NCI-H2029 (cell line): ENCODE results near the gene USP17L5.
"Not testable (repeated sequence)": the region's sequence is repeated elsewhere in the genome, so short reads cannot be mapped to it uniquely, and the experiment has no call there.

ENCODE experiments used
- DNase-seq: peaks from one replicate; lab custom pipeline; 2025; lab: John Stamatoyannopoulos, UW

USP17L5 gene, protein sequence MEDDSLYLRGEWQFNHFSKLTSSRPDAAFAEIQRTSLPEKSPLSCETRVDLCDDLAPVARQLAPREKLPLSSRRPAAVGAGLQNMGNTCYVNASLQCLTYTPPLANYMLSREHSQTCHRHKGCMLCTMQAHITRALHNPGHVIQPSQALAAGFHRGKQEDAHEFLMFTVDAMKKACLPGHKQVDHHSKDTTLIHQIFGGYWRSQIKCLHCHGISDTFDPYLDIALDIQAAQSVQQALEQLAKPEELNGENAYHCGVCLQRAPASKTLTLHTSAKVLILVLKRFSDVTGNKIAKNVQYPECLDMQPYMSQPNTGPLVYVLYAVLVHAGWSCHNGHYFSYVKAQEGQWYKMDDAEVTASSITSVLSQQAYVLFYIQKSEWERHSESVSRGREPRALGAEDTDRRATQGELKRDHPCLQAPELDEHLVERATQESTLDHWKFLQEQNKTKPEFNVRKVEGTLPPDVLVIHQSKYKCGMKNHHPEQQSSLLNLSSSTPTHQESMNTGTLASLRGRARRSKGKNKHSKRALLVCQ

DNA sequence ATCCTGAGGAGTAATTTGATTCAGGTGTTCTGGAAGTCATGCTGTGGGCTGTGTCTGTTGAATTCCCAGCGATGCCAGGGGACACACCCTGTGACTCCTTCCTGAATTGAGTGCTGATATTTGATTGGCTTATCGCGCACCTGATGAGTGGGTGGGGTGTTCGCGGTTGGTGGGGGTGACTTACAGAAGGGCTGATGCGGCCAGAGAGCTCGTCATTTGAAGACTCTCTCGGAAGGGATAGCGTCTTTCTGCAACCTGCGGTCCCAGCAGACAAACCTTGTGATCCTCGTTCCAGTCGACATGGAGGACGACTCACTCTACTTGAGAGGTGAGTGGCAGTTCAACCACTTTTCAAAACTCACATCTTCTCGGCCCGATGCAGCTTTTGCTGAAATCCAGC is at the start of gene USP17L5:
Gene USP17L5, plus strand, starts transcription at position 301 of the 400 bp plus-strand sequence. Its CDS starts 0 bp downstream, at position 301.
- not testable (repeated sequence) for DNase-seq

DNA sequence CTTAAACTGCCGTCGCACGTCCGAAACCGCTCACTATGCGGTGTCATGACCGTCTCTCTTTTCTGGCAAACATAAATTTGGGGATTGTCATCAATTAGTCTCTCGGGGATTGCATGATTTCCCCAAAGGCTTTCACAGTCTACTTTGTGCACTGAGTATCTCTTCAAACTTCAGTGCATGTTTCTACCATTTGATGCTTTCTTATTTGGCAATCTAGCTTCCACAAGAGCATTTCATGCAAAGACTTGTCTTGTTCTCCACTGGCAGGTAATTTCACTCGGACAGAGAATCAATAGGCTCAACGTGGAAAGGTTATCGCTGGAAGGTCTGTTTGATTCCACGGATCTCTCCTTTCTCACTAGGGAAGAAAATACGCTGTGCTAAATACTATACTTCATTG is 15.0 kb upstream of the USP17L5 start:
- DNase-seq: not testable (repeated sequence)

DNA sequence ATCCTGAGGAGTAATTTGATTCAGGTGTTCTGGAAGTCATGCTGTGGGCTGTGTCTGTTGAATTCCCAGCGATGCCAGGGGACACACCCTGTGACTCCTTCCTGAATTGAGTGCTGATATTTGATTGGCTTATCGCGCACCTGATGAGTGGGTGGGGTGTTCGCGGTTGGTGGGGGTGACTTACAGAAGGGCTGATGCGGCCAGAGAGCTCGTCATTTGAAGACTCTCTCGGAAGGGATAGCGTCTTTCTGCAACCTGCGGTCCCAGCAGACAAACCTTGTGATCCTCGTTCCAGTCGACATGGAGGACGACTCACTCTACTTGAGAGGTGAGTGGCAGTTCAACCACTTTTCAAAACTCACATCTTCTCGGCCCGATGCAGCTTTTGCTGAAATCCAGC is 14.3 kb upstream of the USP17L5 start, which contains the start of gene USP17L24:
Gene USP17L24, plus strand, starts transcription at position 301 of the 400 bp plus-strand sequence. Its CDS starts 0 bp downstream, at position 301.
- not testable (repeated sequence) for DNase-seq

DNA sequence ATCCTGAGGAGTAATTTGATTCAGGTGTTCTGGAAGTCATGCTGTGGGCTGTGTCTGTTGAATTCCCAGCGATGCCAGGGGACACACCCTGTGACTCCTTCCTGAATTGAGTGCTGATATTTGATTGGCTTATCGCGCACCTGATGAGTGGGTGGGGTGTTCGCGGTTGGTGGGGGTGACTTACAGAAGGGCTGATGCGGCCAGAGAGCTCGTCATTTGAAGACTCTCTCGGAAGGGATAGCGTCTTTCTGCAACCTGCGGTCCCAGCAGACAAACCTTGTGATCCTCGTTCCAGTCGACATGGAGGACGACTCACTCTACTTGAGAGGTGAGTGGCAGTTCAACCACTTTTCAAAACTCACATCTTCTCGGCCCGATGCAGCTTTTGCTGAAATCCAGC is 9.6 kb upstream of the USP17L5 start, which contains the start of gene USP17L25:
Gene USP17L25, plus strand, starts transcription at position 301 of the 400 bp plus-strand sequence. Its CDS starts 0 bp downstream, at position 301.
- DNase-seq: not testable (repeated sequence)

DNA sequence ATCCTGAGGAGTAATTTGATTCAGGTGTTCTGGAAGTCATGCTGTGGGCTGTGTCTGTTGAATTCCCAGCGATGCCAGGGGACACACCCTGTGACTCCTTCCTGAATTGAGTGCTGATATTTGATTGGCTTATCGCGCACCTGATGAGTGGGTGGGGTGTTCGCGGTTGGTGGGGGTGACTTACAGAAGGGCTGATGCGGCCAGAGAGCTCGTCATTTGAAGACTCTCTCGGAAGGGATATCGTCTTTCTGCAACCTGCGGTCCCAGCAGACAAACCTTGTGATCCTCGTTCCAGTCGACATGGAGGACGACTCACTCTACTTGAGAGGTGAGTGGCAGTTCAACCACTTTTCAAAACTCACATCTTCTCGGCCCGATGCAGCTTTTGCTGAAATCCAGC is 4.8 kb upstream of the USP17L5 start, which contains the start of gene USP17L26:
Gene USP17L26, plus strand, starts transcription at position 301 of the 400 bp plus-strand sequence. Its CDS starts 0 bp downstream, at position 301.
- not testable (repeated sequence) for DNase-seq

DNA sequence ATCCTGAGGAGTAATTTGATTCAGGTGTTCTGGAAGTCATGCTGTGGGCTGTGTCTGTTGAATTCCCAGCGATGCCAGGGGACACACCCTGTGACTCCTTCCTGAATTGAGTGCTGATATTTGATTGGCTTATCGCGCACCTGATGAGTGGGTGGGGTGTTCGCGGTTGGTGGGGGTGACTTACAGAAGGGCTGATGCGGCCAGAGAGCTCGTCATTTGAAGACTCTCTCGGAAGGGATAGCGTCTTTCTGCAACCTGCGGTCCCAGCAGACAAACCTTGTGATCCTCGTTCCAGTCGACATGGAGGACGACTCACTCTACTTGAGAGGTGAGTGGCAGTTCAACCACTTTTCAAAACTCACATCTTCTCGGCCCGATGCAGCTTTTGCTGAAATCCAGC is 4.6 kb downstream of the USP17L5 start, which contains the start of gene USP17L27:
Gene USP17L27, plus strand, starts transcription at position 301 of the 400 bp plus-strand sequence. Its CDS starts 0 bp downstream, at position 301.
- DNase-seq: not testable (repeated sequence)

DNA sequence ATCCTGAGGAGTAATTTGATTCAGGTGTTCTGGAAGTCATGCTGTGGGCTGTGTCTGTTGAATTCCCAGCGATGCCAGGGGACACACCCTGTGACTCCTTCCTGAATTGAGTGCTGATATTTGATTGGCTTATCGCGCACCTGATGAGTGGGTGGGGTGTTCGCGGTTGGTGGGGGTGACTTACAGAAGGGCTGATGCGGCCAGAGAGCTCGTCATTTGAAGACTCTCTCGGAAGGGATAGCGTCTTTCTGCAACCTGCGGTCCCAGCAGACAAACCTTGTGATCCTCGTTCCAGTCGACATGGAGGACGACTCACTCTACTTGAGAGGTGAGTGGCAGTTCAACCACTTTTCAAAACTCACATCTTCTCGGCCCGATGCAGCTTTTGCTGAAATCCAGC is 9.4 kb downstream of the USP17L5 start, which contains the start of gene USP17L28:
Gene USP17L28, plus strand, starts transcription at position 301 of the 400 bp plus-strand sequence. Its CDS starts 0 bp downstream, at position 301.
- not testable (repeated sequence) for DNase-seq

DNA sequence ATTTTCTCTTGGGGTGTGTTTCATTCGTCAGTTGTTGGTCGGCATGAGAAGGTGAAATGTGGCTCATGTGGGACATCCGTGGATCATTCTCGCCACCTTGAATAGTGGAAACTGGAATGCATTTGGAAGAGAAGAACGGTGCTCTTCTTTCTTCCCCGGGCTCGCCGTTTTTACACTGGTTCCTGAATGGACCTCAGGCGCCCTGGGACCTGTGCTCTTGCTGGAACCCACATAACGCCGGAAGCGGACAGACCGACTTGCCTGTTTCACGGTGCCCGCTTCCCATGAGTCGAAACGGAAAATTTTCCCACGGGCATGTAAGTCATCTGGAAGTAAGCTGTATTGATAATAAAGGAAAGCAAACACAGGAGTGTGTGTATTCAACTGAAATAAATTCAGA is 11.7 kb downstream of the USP17L5 start:
- not testable (repeated sequence) for DNase-seq

DNA sequence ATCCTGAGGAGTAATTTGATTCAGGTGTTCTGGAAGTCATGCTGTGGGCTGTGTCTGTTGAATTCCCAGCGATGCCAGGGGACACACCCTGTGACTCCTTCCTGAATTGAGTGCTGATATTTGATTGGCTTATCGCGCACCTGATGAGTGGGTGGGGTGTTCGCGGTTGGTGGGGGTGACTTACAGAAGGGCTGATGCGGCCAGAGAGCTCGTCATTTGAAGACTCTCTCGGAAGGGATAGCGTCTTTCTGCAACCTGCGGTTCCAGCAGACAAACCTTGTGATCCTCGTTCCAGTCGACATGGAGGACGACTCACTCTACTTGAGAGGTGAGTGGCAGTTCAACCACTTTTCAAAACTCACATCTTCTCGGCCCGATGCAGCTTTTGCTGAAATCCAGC is 14.1 kb downstream of the USP17L5 start, which contains the start of gene USP17L29:
Gene USP17L29, plus strand, starts transcription at position 301 of the 400 bp plus-strand sequence. Its CDS starts 0 bp downstream, at position 301.
- DNase-seq: not testable (repeated sequence)

DNA sequence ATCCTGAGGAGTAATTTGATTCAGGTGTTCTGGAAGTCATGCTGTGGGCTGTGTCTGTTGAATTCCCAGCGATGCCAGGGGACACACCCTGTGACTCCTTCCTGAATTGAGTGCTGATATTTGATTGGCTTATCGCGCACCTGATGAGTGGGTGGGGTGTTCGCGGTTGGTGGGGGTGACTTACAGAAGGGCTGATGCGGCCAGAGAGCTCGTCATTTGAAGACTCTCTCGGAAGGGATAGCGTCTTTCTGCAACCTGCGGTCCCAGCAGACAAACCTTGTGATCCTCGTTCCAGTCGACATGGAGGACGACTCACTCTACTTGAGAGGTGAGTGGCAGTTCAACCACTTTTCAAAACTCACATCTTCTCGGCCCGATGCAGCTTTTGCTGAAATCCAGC is 23.6 kb downstream of the USP17L5 start, which contains the start of gene USP17L30:
Gene USP17L30, plus strand, starts transcription at position 301 of the 400 bp plus-strand sequence. Its CDS starts 0 bp downstream, at position 301.
- not testable (repeated sequence) for DNase-seq

DNA sequence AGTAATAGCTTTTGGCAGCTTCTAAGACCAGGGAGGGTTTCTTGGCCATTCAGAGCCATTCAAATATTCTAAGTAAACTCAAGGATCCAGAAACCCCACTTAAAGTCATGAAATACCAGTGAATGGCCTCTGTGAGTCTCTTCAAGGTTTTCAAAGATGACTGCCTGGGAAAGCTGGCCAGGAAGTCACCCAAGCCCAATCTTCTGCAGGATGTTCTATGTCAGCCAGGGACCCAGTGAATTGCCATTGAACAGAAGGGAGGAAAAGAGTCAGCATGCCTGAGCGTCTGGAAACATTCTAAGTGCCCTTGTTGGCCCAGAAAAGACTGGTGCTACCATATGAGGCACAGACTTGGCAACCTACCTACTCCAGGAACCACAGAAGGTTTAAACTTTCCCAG is 40.7 kb downstream of the USP17L5 start:
- DNase-seq: not testable (repeated sequence)

DNA sequence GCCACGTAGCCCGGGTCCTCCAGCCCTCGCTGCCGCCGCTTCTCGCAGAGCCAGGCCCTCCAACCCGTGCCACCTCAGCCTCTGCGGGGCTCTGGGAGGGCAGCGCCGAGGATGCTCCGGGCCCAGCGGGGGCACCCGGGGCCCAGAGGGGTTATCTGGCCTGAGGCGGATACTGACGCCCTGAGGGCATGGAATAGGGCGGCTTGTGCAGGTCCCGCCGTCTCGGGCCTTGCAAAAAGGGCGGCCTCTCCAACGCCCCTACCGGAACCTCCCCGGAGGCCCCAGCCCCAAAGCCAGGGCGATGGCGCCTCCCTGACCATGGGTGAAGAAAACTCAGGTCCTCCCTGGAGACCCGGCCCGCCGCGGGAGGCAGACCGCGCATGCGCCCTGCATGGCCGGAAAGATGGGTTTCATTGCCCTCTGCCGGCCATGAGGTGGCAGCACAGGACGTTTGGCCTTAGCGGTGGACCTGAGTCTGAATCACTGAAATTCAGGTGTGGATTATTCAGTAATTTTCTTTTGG is 41.9 kb downstream of the USP17L5 start:
- not testable (repeated sequence) for DNase-seq

DNA sequence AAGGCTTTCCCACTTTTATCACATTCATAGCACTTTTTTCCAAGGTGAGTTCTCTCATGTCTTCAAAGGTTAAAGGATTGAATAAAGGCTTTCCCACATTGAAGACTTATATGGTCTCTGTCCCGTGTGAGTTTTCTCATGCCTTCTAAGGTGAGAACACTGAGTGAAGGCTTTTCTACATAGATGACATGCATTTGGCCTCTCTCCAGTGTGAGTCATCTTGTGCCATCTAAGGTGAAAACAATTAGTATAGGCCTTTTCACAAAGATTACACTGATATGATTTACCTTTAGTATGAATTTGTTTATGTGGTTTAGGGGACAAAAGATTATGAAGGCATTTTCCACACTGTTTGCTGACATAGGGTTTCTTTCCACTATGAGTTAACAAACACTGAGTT is 44.9 kb downstream of the USP17L5 start:
- DNase-seq: no peak

DNA sequence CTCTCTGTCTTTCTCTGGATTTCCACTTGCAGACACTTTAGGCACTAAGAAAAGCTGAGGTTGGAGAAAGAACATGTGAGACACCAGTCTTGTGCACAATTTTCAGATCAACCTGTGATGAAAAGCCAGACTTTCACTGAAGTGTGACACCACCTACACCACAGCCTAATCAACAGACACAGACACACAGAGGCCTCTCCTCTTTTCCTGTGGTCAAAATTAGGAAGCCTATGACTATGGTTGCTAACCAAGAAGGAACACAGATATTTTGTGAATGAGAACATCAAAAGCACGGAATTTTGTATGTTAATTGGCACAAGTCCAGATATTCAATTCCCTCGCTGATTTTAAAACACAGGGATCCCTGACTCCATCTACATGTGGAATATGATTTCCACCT is 49.8 kb downstream of the USP17L5 start:
- DNase-seq: not testable (repeated sequence)
